GM21737 (cell line): ENCODE data around the gene ELMO2.

ENCODE experiments used
- ATAC-seq: cut with Tn5 transposase; IDR thresholded peaks from one replicate; pipeline ENCODE4 v1.9.1; 2021; ENCODE audit warnings: mild to moderate bottlenecking, moderate library complexity; ENCODE audit not compliant: unreplicated experiment

ELMO2 gene

GRCh38 chr20:46353500-46354206 is 52.8 kb downstream of the ELMO2 start:
- no peak for ATAC-seq

DNA sequence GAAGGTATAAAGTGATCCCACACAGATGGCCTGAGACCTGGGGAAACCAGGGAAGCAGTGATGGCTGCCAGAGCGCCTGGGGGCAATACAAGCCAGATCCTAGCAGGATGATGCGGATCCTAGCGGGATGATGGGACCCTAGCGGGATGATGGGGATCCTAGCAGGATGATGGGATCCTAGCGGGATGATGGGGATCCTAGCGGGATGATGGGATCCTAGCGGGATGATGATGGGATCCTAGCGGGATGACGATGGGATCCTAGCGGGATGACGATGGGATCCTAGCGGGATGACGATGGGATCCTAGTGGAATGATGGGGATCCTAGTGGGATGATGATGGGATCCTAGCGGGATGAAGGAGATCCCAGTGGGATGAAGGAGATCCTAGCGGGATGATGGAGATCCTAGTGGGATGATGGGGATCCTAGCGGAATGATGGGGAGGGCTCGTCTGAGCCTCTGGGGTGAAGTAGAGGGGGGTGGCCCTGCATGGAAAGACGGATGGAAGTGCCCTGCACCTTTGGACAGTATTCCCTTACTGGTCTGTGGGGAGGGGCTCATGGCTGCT is 54.0 kb downstream of the ELMO2 start:
- ATAC-seq, result no peak

DNA sequence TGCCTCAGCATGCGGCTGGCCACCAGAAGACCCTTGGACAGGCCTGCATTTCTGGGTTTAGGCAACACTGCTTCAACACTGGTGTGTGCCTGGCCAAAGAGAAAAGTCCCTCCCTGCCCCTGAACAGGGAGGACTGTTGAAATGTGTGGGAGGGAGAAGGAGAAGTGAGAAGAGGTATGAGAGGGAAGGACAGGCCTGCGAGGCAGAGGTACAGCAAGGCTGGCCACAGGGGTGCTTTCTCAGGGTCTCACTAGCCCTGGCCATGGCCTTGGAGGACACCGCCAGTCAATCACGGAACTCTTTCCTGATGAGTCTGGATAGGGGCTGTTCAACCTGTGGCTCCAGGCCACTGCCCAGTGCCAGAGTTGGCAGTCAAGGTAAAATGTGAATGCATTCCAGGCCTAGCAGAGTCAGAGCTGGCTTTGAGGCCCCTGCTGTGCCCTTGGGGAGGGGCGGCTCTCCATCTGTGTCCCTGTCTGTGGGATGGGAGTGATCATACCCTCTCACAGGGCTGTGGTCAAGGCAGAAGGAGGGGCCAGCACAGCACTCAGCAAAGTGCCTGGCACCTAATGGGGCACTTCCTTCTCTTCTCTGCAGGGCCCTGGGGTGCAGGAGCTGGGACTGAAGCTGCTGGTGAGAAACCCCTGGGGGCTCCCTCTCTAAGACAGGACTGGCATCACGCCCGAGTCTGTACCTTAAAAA is 54.9 kb downstream of the ELMO2 start:
- ATAC-seq, result no peak

- ATAC-seq, result no peak
These were observed 55.5 kb downstream of the ELMO2 start for GRCh38 chr20:46350986-46351267.

- peak; percentile 54 for ATAC-seq
These were observed 56.0 kb downstream of the ELMO2 start for GRCh38 chr20:46350201-46350985.

DNA sequence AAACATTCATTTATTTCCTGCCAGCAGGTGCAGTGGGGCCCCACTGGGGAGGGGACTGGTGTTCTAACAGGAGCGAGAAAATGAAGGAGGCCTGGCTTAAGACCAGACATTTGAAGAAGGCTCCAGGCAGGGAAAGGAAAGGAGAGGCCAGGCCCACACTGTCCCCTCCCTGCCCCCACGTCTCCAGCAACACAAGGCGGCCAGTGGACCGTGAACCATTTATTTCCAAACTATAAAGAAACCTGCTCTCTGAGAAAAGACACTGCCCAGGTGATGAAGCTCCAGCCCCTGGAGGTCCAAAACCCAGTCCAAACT is 56.7 kb downstream of the ELMO2 start:
- no peak for ATAC-seq

DNA sequence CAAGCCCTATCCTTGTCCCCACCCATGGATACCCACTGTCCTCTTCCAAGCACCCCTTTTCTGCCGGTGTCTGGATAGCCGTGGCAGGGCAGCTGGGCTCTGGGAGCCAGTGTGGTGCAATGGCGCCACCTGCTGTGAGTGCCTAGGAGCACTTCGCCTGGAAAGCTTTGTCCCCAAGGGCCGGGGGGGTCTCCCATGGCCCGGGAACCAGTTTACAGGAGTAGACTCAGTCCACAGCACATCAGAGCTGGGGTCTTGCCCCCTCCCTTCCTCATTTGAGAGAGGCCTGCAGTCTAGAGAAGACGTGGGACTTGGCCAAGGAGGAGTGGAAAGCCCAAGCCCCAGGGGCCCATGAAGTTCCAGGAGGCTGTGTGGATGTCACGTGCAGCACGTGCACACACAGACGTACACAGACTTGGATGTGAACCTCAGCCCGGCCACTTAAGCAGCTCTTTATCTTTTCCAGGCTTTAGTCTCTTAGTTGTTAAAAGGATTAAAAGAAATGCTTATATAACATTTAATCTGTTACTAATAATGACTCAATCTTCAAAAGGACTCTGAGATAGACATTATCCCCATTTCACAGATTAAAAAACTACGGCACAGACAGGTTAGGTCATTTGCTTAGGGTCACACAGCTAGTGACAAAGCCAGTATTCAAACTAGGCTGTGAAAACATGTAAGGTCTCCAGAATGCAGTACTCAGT is 57.2 kb downstream of the ELMO2 start:
- no peak for ATAC-seq

- ATAC-seq, result no peak
These were observed 58.3 kb downstream of the ELMO2 start for GRCh38 chr20:46347841-46348803.

- ATAC-seq, result no peak
These were observed 59.6 kb downstream of the ELMO2 start for GRCh38 chr20:46346770-46347169.

- no peak for ATAC-seq
These were observed 61.8 kb downstream of the ELMO2 start for GRCh38 chr20:46344488-46345162.

- no peak for ATAC-seq
These were observed 62.4 kb downstream of the ELMO2 start for GRCh38 chr20:46343975-46344357.

- ATAC-seq, result no peak
These were observed 63.0 kb downstream of the ELMO2 start for GRCh38 chr20:46343348-46343974.

DNA sequence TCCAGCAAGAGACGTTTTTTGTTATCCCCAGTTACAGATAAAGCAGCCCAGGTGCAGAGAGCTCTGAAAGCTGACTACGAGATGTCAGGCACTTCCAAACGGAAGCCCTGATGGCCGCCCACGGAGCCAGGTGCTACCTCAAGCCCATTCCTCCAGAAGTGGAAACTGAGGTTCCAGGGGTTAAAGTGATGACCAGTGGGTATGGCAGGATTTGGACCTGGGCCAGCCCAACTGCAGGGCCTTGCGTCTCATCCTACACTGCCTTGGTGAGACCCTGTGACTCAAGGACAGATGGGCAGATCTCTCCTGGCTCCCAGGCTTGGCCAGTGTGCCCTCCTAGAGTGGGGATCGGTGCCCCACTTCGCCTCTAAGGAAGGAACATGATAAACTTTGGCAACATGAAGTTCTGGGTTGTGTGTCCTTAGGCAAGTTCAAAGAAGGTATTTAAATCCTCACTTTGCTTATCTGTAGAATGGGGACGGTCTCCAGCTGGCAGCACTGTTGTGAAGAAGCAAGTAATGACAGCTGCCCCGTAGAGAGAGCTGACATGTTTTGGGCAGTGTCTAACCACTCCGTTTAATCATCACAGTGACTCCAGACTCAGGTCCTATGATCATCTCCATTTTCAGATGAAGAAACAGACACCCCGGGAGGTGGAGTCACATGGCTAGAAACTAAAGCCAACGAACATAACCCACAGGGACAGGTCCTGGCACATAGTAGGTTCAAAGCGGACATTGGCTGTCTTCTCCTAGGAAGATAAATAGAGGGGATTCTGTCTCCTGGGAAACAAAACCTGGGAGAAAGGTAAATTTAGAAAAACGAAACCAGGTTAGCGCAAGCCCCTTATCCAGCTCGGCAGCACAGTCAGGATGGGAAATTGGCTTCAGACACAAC is 63.7 kb downstream of the ELMO2 start:
- ATAC-seq, result no peak

DNA sequence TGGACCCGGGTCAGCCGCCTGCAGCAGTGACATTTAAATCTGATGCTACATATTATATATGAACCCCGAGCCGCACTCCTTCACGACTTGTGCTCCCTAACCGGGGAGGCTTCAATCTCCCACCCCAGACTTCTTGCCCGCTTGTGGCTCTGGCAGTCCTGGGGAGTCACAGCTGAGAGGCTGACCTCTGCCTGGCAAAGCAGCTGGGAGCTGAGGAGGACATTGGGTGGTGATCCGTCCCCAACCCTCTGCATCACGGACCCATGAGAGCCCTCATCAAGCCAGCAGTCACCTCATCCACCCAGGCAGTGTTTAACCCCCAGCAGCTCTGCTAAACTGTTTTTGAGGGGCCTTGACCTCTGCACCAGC is 64.4 kb downstream of the ELMO2 start:
- no peak for ATAC-seq

DNA sequence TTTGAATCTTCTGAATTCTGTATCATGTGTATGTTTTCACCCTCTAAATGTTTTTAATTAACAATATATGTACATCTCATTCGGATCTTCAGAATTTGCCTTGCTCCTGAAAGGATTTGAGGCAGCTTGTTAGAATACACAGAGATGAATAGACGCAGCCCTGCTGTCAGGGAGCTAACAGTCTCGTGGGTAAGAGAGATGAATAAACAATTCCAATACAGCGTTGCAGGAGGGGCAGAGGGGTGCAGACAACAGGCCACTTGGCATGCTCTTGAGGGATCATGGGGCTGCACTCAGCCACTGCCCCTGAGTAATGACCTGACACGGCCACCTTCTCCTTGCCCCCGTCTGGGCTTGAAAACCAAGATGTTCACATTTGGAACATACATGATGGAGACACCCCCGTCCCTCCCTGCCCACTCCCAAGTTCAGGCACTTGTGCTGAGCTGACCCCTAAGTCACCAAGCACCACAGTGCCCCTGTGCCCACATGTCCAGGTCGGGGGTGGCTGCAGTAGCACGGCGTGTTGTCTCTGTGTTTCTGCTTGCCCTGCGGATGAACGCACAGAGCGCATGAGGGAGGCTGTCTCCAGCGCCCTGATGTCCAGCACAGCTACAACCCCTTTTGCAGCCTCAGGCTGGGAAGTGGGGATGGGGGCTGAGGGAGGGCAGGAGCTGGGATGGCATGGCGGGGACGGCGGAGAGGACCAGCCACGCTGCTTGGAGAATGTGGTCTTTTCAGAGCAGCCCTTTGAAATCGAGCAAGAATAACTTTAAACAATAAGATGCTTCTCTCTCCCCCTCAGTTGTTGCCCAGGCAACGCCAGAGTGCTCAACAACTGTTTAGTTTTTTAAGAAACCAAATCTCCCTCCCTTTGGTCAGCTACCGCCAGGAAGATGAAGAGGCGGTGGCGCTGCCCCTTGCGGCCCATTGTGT is 65.1 kb downstream of the ELMO2 start:
- ATAC-seq, result no peak

- ATAC-seq, result no peak
These were observed 67.4 kb downstream of the ELMO2 start for GRCh38 chr20:46339037-46339436.

GRCh38 chr20:46336735-46337134 is 69.7 kb downstream of the ELMO2 start:
- ATAC-seq, result no peak
